GM18867 (cell line): Measurements from ENCODE around the gene SERPINA1.
"Not testable (repeated sequence)": the region's sequence is repeated elsewhere in the genome, so short reads cannot be mapped to it uniquely, and the experiment has no call there.

Source experiments
- ATAC-seq: cut with Tn5 transposase; IDR thresholded peaks from one replicate; pipeline ENCODE4 v1.9.1; 2021; ENCODE audit warnings: mild to moderate bottlenecking, moderate library complexity; ENCODE audit not compliant: unreplicated experiment

SERPINA1 gene

DNA sequence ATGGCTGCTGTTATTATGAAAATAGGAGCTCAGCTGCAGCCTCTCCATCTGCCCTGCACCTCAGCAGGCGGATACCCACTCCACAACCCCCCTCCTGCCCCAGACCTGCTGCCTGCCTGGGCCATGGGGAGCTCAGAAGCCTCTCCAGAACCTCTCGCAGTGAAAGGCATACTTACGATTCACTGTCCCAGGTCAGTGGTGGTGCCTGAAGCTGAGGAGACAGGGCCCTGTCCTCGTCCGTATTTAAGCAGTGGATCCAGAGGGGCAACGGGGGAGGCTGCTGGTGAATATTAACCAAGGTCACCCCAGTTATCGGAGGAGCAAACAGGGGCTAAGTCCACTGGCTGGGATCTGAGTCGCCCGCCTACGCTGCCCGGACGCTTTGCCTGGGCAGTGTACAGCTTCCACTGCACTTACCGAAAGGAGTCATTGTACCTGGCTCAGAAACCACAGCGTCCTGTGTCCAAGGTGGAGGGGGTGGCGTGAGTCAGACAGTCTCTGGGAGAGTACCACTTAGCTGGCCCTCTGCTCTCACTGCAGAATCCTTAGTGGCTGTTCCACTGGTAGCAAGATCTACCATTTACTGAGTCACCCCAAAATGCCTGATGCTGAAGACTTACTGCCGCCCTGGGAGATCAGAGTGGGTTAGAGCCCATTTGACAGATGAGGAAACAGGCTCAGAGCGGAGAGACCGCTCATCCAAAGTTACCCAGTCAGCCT lies at the start of gene SERPINA1:
TSS of gene SERPINA1 (minus strand) at position 219 of the 720 bp plus-strand sequence. CDS start 5,365 bp downstream, outside the sequence.
- ATAC-seq = no peak

DNA sequence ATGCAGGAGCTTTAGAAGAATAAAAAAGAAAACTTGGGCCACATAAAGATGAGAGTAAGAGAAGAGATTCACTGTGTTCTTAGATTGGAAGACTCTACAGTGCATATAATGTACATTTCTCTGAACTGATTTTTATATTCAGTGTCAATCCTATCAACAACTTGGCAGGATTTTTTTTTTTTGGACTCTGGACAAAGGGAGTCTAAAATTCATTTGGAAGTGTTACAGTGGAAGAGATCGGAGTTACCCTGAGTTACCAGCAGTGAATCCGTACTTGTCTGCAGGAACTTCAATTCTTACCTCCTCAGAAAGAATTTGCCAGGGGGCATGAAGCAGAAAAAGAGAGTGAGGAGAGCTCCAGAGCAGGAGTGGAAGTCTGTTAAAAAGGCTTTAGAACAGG lies 40.2 kb upstream of the SERPINA1 start:
- ATAC-seq = no peak

DNA sequence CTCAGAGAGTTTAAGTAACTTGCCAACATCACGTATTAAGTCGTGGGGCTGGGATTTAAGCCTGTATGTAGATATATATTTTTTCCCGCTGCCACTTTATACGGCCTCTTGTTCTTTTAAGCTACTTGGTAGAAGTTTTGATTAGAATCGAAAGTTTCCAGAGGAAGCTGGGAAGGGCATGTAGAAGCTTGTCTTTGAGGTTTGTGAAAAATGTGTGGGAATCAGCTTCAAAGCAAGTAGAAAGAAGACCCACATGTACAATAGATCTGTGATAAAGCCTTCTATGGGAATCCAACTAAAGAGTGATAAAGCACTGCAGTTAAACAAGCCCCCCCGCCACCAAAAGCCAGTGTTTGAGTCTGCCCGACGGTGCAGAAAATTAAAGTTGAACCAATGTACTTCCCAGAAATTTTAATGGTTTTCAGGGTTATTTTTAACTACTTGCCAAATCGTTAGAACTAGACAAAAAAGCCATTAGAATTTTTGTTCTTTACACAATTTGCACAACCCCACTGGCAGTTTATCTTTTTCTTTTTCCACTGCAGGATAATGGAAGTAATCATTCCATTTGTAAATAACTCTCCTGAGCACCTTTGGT lies 38.7 kb upstream of the SERPINA1 start:
- ATAC-seq = no peak

DNA sequence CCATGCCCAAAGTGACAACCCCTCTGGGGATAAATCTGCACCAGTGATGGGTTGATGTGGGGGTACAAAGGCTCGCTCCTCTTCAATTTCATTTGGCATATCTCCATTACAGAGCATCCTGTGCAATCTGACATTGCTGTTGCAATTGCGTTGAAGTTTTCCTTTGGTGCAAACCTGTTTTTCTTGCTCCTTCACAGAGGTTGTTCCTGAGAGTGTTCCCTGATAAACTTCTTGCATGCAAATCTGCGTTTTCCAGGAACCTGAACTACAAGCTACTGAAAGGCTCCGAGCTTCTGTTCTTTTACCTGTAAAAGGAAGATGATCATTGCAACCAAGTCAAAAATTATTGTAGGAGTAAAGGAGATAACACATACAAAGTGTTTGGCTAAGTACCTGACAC lies 38.1 kb upstream of the SERPINA1 start:
- no peak for ATAC-seq

DNA sequence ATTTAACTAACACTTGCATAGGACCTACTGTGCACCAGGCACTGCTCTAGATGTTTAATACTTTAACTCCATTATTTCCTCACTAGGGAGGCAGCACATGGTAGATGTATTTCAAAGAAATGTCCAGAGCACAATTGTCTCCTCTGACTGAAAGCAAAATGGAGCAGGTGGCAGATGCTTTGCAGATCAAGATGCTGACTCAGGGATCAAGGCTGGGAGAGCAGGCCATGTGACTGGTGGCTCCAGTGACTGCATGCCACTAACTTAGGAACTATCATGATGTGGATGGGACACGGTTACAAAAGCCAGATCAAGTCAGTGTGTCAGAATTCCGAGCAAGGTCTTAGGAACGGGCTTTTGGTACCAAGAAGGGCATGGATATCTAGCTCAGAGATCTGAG lies 36.0 kb upstream of the SERPINA1 start:
- no peak for ATAC-seq

DNA sequence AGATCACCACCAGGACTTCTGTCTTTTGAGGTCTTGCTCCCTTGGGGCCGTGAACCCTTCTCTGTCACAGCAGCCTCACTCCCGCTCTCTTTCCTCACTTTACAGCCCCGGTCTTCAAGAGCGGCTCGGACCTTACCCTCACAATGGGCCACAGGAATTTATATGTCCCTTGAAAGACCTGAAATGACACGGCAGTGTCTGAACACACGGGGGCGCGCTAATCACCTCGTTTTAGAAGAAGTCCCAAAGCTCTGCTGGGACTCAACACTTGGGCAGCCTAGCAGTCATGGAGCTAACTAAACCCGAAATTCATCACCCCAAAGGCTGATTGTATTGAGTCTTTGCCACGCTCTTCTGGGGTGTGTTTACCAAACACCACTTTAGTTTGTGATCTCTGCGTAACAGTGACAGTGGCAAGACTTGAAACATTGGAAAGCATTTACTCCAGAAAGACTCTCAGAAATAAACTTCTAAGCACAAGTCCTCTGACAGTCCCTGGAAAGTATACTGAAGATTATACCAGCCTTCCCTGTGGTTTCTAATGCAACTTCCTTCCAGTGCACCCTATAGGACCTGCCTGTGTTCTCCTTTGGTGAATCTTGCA lies 35.2 kb upstream of the SERPINA1 start:
- ATAC-seq = no peak

DNA sequence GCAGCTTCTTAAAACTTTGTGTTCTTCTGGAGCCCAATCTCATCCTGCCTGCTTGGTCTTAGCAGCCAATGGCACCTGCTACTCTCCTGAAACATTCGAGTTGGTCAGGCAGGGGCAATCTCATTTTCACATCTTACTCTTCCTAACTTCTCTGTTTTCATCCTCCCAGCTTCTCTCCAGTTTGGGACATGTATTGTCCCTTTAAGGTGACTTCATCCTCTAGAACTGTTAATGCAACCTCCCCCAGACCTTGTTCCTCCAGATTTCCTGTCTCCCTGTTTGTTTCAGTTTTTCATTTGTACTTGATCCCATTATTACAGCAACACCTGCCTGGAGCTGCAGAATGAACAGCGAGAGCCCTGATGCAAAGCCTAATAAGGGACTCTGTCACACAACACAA lies 32.9 kb upstream of the SERPINA1 start:
- no peak for ATAC-seq

DNA sequence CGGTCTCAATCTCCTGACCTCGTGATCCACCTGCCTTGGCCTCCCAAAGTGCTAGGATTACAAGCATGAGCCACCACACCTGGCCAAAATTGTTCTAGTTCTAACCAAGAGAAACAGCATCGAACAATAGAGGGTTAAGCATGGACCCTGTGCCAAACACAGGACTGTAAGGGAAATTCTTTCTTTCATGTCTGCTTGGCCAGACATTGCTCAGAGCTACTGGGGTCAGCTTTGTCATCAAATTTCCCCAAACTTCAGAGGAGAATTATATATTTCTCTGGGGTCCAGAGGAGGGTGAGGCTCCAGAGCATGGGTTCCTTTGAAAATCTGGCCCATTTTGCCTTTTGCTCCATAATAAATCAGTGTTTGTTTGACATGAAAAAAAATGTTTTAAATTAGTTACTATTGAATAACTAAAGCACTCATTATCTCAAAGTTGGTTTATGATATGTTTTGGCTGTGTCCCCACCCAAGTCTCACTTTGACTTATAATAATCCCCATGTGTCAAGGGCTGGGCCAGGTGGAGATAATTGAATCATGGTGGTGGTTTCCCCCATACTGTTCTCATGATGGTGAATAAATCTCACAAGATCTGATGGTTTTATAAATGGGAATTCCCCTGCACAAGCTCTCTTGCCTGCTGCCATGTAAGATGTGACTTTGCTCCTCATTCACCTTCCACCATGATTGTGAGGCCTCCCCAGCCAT lies 29.2 kb upstream of the SERPINA1 start:
- not testable (repeated sequence) for ATAC-seq

DNA sequence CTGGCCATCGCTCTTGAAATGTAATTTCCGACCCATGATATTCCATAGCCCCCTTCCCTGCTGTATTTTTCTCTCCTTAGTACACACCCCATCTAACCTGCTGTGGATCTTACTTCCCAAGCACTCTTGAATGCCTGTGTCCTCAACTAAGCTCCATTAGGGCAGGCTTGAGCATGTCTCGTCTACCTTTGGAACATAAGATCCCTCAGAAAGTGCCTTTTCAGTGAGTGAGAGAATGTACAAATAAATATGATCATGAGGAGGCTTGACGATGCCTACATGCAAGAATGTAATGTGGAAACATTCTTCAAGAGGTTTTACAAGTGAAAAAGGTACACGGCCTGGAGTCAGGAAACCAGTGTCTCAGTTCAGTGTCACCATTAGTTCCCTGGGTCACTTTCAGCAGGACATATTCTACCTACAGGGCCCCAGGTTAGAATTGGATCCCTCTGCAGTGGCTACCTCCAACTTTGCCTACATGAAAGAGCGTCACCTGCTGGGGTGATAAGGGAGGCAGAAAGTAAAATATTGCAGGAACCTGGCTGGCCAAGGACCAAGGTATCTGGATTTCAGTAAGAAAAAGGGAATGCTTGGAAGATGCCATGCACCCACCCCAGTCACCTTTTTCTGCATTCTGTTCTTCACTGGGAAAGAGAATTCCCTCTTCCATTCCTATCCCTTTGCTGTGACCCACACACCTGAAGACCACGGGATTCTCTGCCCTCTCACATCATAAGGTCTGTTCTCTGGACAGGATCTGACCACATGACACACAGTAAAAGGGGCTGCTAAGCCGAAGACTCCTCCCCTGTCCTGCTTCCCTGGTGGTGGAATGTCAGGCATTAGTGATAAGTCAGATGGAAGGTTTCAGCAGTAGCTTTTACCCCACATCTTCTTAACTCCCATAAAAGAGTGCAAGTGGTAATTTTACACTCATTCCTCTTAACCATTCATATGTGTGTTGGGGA lies 24.6 kb upstream of the SERPINA1 start:
- ATAC-seq = no peak

DNA sequence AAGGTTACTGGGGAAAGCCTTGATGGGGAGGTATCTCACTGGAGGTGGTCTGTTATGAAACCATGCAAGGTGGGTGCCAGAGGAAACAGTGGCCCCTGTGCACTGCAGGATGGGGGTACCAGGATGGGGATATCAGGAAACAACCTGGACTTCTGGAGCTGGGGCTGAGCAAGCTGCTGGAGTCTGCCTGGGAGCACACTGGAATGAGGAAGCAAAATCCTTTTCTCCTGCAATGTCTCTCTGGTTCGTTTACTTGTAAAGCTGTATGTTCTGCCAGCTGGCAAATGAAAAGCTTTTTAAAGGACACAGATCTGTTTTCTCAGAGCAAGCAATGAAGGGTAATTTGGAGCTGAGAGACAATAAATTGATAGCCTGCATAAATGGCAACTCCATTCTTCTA lies 23.2 kb upstream of the SERPINA1 start:
- ATAC-seq = no peak

DNA sequence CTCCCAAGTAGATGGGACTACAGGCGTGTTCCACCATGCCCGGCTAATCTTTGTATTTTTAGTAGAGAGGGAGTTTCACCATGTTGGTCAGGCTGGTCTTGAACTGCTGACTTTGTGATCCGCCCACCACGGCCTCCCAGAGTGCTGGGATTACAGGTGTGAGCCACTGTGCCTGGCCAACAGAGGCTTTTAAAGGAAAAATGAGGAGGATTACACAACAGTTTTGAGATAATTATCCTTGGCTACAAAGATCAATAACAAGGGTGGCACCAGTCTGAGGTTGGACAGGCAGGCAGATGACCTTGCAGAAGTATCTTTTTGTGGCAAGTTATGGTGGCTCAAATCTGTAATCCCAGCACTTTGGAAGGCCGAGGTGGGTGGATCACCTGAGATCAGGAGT lies 21.0 kb upstream of the SERPINA1 start:
- not testable (repeated sequence) for ATAC-seq

DNA sequence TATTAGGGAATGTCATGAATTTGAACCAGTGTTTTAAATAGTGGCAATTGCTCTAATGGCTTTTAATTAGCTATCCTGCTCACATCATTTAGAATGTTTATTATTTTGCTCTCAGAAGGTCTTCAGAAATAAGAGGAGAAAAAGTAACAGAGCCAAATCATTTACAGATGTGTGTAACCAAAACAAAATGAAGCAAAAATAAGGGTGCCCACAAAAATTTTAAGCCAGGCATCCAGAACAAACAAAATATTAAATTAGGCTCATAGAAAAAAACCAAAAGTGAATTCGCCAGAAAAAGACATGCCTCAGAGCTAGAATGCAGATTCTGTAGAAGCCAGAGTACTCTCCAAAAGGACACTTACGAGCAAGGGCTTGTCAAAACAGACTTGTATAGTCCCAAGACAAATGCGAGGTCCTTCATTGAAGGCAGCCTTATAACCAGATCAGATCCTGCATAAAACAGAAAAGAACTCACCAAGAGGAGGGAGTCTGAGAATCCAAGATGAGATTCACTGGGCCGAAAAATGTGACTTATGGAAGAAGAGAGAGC lies 20.2 kb upstream of the SERPINA1 start:
- ATAC-seq = no peak

DNA sequence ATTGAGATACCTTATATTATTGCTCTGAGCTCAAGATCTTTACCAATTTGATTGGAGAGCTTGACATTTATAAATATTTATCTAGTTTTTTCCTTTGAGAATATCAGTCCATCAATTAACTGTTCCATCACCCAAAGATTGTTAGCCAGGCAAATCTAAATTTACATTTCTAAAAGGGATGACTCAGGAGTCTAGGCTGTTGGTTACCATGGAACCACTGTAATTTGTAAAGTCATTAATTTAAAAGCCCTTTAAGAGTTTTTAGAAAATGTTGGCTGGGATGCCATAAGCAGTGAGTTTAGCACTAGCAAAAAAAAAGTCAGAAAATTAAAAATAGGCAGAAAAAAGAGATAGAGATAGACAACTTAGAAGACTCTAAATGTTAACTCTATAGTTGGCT lies 19.5 kb upstream of the SERPINA1 start:
- ATAC-seq = no peak

DNA sequence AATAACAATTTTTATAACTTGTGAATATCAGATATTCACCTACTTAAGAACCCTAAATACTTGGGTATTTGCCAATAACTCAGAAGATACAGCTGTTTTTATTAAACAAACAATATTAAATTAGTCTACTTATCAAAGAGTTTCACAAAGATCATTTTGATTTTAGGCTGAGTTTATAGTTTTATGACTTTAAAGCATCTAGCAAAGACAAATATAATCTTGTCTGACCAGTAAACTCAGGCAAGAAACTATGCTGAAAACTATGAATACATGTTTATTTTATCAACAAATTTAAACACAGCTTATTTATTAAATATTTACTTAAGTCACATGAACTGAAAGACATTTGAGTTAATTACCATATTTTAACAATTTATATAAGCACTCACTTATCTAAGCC lies 18.5 kb upstream of the SERPINA1 start:
- no peak for ATAC-seq

DNA sequence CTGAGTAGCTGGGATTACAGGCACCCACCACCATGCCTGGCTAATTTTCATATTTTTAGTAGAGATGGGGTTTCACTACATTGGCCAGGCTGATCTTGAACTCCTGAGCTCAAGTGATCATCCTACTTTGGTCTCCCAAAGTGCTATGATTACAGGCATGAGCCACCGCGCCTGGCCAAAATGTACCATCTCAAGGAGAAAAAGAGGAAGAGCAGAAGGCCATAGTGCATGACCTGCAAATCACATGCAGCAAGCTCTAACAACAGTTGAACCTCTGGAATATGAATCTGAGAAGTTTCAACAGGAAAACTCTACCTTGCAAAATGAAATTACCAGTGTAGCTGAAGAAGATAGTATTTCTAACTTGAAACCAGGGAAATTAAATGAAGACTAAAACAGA lies 17.1 kb upstream of the SERPINA1 start:
- ATAC-seq = no peak

DNA sequence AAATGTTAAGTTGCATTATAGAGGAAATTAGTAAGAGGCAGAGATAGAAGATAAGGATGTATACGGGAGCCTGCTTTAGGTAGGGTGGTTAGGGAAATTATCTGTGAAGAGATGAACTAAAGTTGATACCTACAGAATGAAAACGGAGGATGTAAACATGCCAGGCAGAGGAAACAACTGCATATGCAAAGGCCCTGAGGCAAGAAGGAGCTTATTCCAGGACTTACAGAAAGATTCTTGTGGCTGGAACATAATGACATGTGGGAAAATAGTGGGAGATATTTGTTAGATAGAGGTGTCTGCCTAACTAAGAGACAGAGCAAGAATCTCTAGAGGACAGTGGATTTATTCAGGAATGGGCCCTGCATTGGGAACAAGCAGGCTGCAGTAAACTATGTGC lies 16.2 kb upstream of the SERPINA1 start:
- ATAC-seq = no peak

DNA sequence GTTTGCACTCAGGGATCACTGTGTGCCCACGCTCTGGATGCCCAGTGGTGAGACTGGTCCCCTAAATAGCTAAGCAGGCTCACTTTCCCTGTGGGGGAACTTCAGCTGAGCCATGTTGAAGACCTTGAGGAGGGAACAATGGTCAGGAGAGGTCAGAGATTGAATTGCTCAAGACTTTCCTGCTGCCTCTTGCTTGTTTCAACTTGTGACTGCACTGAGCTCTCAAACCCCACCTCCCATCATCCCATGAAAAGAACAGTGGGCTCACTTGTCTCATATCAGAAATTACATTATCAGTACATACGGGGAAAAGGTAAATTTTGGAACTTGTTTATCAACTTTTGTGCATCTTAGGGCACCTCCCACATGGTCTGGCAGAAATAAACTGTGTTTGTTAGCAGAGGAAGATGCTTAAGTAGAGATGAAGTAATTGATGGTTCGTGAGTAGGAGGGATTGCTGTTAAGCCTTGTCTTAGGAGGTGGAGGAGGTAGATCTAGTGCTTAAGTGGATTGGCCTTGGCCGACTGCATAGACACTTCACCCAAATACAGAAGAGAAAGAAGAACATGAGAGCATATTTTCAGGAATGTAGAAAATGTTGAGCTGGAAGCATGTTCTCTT lies 15.0 kb upstream of the SERPINA1 start:
- ATAC-seq = no peak

DNA sequence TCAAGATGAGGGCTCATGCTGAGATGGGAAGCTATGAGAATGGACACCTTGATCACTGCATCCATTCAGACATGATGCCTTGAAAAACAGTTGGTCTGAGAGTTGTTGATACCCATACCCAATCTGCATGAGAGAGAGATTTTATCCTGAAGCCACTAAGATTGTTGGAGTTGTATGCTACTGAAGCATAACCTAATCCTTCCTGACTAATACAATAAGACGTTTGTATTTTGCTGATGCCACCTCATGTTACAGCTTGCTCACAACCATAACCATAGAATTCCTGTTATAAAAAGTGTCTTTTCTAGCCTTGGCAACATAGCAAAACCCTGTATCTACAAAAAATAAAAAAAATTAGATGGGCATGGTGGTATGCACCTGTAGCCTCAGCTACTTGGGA lies 12.7 kb upstream of the SERPINA1 start:
- no peak for ATAC-seq

DNA sequence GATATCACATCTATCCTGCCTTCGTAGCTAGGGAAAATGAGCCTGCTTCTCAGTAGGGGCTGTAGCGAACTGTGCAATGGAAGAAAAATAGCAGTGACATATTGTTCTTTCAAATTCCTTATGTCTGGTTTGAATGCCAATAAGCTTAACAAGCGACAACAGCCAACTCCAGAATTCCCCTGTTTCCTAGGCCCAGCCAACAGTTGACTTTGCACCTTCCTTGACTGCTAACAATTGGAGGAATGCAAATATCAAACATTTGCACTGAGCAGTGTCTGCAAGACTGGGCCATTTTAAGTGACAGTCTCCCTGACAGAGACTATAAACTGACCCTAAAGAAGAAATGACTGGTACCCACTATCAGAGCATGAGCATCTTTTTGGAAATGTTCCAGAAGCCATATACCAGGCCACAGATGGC lies 12.0 kb upstream of the SERPINA1 start:
- no peak for ATAC-seq

DNA sequence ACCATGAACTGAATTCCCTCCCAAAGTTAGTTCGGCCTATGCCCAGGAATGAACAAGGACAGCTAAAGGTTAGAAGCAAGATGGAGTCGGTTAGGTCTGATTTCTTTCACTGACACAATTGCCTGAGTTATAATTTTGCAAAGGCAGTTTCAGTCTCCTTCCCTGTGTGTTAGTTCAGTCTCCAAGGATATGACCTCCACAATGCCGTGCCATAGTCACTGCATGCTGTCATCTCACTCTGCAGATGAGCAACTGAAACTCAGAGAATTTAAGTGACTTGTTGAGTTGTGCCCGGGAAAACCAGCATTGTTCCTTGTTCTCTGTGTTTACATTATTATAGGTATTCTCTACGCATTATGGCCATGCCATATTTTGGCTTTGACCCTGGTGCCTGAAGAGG lies 10.1 kb upstream of the SERPINA1 start:
- ATAC-seq = no peak
